SK-MEL-5 (cell line): ENCODE measurements around the gene COQ7. TPM values are rescaled to one million over a fixed set of nuclear protein-coding genes. Genes with fewer than 3 reads are reported as not detected.

ENCODE experiments used
- DNase-seq: peaks from one replicate; pipeline ENCODE4 v3.0.0-alpha.2; 2016; ENCODE audit warnings: low read depth, low spot score
- in situ Hi-C: cut with HindIII; loops from 2 replicates; pipeline ENCODE4 v1.10.0; 2016; ENCODE audit warnings: low sequenced_read_pairs, high pct_unique_total_duplicates, low pct_unique_long_range_greater_than_20kb
- total RNA-seq: library from RNA; depleted of rRNA; stranded (reverse); fragments of >200 nt; shearing (Covaris generic); gene quantifications from 2 replicates; pipeline ENCODE4 v1.2.3, GENCODE V29; 2014

Gene COQ7
- total RNA-seq, 1 experiment from 2014 or later: 26.4 TPM

DNA sequence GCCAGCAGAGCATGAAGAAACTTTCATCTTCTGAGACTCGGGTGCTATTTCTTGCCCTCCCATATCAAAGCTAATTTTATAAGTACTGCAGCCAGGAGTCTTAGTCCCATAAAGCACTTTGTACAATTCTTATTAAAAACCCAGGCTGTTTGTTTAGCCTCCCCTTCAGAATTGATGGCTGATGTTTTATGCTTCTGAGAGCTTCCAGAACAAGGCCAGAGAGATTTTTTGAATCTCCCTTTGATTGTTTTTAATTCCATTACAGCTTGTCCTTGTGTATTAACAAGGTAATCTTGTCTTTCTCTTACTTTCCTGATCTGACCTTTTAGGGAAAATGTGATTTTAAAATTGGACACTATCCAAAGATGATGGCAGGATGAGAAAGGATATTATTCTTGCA is 16.3 kb downstream of the COQ7 start:
- in situ Hi-C loops: no loop called here
- no peak for DNase-seq

DNA sequence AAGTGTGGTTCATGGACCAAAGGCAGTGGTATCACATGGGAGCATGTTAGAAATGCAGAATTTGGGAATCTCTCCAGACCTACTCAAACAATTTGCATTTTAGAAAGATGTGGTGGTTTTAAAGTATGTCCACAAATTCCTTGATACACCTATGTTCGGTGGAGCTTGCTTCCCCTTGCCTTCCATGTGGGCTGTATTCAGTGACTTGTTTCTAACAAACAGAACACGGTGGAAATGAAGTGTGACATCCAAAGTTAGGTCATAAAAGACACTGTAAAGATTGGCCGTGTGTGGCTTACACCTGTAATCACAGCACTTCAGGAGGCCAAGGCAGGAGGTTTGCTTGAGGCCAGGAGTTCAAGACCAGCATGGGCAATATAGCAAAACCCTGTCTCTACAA is 16.7 kb downstream of the COQ7 start:
- in situ Hi-C loops: no loop called here
- DNase-seq: no peak

GRCh38 chr16:19084879-19085278 is 17.5 kb downstream of the COQ7 start:
- no peak for DNase-seq
- in situ Hi-C loops: no loop called here

GRCh38 chr16:19085679-19086200 is 18.3 kb downstream of the COQ7 start:
- DNase-seq: no peak
- in situ Hi-C loops: no loop called here

GRCh38 chr16:19086322-19087199 is 19.1 kb downstream of the COQ7 start:
- DNase-seq: peak; percentile 95
- in situ Hi-C loops: no loop called here

DNA sequence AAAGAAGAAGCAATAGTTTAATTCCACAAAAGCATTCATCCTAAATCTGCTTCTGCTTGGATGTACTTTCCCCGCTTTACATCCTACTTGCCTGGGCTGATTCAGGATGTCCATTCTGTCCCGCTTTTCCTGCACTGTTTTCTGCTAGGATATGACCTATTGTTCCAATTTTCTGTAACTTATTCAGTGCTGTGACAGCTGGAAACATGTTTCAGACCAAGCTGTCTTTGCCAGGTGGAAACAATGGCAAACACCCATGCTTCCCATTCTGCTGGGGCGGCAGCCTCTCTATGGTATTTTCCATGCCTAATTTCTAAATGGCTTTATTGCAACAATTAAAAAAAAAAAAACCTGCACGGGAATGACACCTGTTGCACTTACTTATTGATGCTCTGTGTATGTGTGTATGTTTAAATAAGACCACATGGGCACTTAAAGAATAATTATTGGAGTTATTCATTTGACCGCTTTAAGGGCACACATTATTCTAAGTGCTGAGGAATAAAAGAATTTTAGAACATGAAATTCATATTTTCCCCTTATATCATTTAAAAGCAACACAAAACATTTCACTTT is 21.0 kb downstream of the COQ7 start:
- DNase-seq: no peak
- in situ Hi-C loops: no loop called here

DNA sequence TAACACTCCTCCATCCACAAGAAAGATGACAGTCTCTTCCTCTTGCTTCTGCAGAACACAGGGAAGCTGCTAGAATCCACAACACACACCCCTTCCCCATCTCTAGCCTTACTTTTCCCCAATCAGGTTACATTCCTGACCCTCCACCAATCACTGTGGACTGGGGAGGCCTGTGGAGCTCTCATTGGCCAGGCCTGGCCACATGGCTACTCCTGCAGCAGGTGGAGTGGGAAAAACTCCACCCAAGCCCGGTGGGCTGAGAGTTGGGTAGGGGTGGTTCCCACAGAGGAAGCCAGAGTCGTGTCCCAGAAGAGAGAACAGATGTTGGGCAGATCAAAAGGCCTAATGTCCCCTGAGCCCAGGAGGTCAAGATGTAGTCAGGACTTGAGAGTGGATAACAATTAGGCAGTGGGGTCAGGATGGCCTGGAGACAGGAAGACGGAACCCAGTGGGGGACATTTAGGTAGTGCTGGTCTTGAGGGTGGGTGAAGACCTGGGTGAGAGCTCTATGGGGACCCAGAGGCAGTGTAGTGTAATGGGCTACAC is 22.1 kb downstream of the COQ7 start:
- no peak for DNase-seq
- in situ Hi-C loops: no loop called here

DNA sequence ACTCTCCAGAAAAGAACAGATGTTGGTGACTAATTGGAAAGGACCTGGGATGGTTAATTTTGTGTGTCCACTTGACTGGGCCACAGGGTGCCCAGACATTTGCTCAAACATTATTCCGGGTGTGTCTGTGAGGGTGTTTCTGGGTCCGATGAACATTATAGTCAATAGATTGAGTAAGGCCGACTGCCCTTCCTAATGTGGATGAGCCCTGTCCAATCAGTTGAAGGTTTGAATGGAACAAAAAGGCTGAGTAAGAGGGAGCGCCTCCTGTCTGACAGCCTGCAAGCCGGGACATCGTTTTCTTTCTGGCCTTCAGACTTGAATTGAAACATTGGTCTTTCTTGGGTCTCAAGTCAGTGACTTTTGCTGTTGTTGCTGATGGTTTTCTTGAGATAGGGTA is 23.5 kb downstream of the COQ7 start:
- in situ Hi-C loops: no loop called here
- DNase-seq: no peak

DNA sequence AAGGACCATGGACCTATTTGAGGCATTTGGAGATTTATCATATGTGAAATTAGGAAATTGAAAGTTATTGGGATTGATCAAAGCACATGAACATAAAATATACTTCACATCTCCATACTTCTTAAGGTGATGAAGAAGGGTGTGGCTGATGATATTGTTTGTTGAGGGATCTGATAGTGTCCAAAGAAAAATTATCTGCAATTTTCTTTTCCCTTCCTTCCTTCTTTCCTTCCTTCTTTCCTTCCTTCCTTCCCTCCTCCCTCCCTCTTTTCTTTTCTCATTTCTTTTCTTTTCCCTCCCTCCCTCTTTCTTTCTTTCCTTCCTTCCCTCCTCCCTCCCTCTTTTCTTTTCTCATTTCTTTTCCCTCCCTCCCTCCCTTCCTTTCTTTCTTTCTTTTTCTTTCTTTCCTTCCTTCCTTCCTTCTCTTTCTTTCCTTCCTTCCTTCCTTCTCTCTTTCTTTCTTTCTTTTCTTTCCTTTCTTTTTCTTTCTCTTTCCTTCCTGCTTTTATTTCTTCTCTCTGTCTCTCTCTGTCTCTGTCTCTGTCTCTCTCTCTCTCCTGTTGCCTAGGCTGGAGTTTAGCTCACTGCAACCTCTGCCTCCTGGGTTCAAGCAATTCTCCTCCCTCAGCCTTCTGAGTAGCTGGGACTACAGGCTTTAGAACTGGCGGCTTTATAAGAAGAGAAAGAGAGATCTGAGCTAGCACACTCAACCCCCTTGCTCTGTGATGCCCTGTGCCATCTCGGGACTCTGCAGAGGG is 25.4 kb downstream of the COQ7 start:
- no peak for DNase-seq
- in situ Hi-C loops: no loop called here

DNA sequence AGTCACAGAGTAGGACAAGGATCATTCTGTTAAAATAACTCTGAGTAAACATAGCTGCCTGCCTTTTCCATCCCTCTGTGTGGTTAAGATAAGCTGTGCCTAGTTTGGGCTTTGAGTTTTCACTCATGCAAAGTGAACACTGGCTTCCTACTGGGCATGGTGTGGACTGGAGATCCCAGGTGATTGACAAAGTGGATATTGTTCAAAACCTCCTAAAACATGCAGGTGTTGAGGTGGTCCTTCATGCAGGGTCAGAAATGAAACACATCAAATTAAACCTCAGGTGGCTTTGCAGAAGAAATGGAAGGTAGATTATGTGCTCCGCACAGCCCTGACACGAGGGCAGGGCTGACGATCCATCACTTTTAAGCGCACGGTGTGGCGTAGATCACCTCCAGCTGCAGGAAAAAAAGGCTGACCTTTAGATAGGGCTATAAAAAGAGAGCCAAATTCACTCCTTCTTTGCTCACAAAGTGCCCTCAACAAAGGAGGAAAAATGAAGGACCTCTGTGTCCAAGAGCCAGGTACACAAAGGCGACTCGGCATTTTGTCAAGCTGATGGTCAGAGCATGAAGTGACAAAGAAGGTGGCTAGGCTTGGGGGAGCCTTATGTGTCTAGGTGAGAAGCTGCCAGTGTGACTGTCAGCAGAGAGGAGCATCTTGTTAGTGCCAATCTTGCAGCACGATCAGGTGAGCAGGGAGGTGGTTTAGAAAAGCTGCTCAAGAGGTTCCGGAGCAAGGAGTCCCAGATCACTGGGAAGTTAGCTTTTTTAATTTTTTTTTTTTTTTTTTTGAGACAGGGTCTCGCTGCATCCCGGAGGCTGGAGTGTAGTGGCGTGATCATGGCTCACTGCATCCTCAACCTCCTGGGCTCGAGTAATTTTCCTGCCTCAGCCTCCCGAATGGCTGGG is 26.5 kb downstream of the COQ7 start:
- in situ Hi-C loops: no loop called here

DNA sequence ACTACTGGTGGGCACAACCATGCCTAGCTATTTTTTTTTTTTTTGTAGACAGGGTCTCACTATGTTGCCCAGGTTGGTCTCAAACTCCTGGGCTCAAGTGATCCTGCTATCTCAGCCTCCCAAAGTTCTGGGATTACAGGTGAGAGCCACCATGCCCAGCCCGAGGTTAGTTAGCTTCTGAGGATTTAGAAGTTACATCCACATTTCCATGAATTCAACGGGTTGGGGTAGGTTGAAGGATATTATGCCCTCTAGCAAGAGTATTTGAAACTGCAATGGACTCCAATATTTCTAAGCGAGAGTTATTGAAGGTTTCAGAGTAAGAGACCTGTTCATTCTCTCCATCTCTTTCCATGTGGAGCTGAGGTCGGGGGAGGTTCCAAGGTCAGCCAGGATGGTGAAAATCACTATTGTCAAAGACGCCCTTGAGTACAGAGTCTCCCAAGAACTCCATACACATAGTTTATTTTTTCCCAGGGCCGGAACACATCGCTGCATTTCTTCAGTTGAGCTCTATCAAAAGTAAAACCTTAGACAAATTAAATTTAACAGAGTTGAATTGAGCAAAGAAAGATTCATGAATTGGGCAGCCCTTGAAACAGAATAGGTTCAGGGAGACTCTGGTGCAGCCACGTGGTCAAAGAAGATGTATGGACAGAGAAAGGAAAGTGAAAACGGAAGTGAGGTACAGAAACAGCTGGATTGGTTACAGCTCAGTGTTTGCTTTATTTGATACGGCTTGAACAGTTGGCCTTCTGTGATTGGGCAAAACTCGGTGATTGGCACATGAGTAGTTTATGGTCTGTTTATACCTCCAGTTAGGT is 27.3 kb downstream of the COQ7 start:
- peak; percentile 66 for DNase-seq
- in situ Hi-C loops: no loop called here

More for the DNA sequence above, 26.5 kb downstream of the COQ7 start:
- DNase-seq: no peak

GRCh38 chr16:19095654-19096053 is 28.2 kb downstream of the COQ7 start:
- DNase-seq: no peak
- in situ Hi-C loops: no loop called here

DNA sequence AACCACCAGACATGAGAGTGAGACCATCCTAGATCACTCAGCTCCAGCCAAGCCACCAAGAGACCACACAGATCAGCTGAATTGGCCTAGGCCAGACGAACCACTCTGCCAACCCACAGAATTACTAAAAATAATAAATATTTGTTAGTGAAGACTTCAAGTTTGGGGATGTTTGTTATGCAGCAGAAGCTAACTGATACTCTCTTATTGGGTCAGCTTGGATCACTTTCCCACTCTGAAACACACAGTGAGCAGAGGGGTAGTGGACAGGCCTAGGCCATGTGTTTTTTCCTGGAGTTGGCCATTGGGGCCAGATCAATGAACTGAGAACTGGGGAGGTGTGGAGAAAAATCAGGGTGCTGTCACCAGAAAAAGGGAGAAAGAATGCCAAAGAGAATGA is 30.8 kb downstream of the COQ7 start:
- in situ Hi-C loops: no loop called here
- DNase-seq: no peak

DNA sequence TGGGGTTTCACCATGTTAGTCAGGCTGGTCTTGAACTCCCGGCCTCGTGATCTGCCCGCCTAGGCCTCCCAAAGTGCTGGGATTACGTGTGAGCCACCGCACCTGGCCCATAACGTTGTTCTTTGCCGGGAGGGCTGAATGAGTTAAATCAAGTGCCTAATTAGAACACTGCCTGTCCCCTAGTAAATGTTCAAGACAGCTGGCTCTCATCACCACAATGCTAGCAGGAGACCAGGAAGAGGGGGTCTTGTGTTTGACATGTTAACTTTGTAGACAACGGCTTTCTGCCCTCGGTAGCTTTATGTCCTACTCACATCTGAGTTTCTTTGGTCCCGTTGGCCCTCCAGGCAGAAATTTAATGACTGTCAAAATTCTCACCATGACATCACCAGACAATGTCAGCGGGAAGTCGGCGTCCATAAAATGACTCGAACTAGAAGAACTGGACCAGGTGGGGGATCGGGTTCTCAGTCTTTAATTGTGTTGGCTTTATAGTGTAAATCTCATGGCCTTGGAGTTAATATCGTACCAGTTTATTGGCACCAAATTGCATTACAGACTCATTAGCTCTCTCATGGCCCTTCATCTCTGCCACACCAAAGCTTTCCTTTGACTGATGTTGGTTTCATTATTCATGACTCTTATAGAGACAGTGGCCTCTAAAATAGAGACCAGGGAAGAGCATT is 34.9 kb downstream of the COQ7 start:
- in situ Hi-C loops: no loop called here

DNA sequence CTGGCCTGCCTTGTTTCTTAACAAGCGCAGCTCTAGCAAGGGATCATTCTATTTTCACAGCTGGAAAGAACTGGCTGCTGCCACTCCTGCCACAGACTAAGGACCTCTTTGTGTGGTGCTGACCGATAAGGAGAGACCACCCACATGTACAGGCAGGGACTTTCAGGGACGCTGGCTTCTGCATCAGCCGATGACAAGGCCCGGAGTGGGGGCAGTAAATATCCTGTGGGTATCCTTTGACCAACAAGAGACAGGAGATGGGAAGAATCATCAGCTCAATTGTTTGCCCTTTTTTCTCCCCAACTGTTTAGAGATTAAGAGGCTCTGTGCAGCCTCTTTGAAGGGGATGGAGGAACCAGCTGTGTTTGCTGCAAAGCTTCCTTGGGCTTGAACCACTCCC is 37.2 kb downstream of the COQ7 start:
- in situ Hi-C loops: no loop called here
- no peak for DNase-seq

More for the DNA sequence above, 34.9 kb downstream of the COQ7 start:
- DNase-seq: no peak

- in situ Hi-C loops: no loop called here
- DNase-seq: no peak
These were observed 37.7 kb downstream of the COQ7 start for GRCh38 chr16:19105131-19105530.
